Smooth muscle cell (in vitro differentiated cells): Measurements from ENCODE around the gene TNFRSF6B. TPM values are rescaled to one million over a fixed set of nuclear protein-coding genes. Genes with fewer than 3 reads are reported as not detected.

Experiments
- DNase-seq: peaks from one replicate; lab custom pipeline; 2025; ENCODE audit not compliant: unreplicated experiment; lab: John Stamatoyannopoulos, UW
- H2AFZ ChIP-seq: fragments of 200-600 bp; sonication (generic); 2 replicates; pipeline ENCODE4 v1.6.0; 2016; ENCODE audit warnings: antibody characterized with exemption, low read depth, mild to moderate bottlenecking
- H3F3A ChIP-seq: fragments of 200-600 bp; sonication (generic); 2 replicates; pipeline ENCODE4 v1.6.0; 2017; ENCODE audit warnings: antibody characterized with exemption, low read depth
- H3K27ac ChIP-seq: fragments of 200-600 bp; sonication (generic); 2 replicates; pipeline ENCODE4 v1.5.1; 2016; ENCODE audit warnings: low read depth, mild to moderate bottlenecking
- H3K27me3 ChIP-seq: fragments of 200-600 bp; sonication (generic); 2 replicates; pipeline ENCODE4 v1.6.1; 2016; ENCODE audit warnings: low read depth, mild to moderate bottlenecking
- H3K36me3 ChIP-seq: fragments of 200-600 bp; sonication (generic); 2 replicates; pipeline ENCODE4 v1.5.1; 2016; ENCODE audit warnings: low read depth
- H3K4me1 ChIP-seq: fragments of 200-600 bp; sonication (generic); 2 replicates; pipeline ENCODE4 v1.5.1; 2016; ENCODE audit warnings: low read depth
- H3K4me2 ChIP-seq: fragments of 200-600 bp; sonication (generic); 2 replicates; pipeline ENCODE4 v1.6.0; 2016; ENCODE audit warnings: mild to moderate bottlenecking
- H3K4me3 ChIP-seq: fragments of 200-600 bp; sonication (generic); 2 replicates; pipeline ENCODE4 v1.5.1; 2016; ENCODE audit warnings: mild to moderate bottlenecking
- H3K79me2 ChIP-seq: fragments of 200-600 bp; sonication (generic); 2 replicates; pipeline ENCODE4 v1.6.0; 2016; ENCODE audit warnings: low read depth, mild to moderate bottlenecking
- H3K9ac ChIP-seq: fragments of 200-600 bp; sonication (generic); 2 replicates; pipeline ENCODE4 v1.6.0; 2016; ENCODE audit warnings: low read depth
- H3K9me3 ChIP-seq: fragments of 200-600 bp; sonication (generic); replicated peaks from 2 replicates; pipeline ENCODE4 v1.5.1; 2016; ENCODE audit warnings: low read depth
- H4K20me1 ChIP-seq: fragments of 200-600 bp; sonication (generic); 2 replicates; pipeline ENCODE4 v1.6.0; 2016; ENCODE audit warnings: low read depth
- CTCF ChIP-seq: fragments of 200-600 bp; sonication (generic); IDR thresholded peaks from 2 replicates; pipeline ENCODE4 v1.5.1; 2017; ENCODE audit warnings: borderline replicate concordance, mild to moderate bottlenecking, antibody characterized with exemption; ENCODE audit not compliant: insufficient read depth, poor library complexity, severe bottlenecking
- WGBS: methylation state at CpG from one replicate; pipeline ENCODE4 v1.1.7; 2016; ENCODE audit warnings: low lambda C conversion rate; 5-methylcytosine and 5-hydroxymethylcytosine counted together
- polyA plus RNA-seq: library from polyadenylated mRNA; unstranded; fragments of >200 nt; fragmentation: Nextera tagmentation; extraction: Ambion mirVana; gene quantifications from 2 replicates; pipeline ENCODE4 v1.2.1, GENCODE V29; 2016
- total RNA-seq: library from RNA; depleted of rRNA; stranded (reverse); fragments of >200 nt; gene quantifications from 2 replicates; pipeline ENCODE4 v1.2.3, GENCODE V29; 2014

Gene TNFRSF6B
- total and polyA plus RNA-seq, 2 experiments from 2014 or later: 13.1 to 17.1 TPM

- no peak for DNase-seq
- WGBS: 87% methylated on average over 13 of the region's 13 CpGs
- Histone ChIP-seq H3K4me3 (no peak overlapping the region), H3K9ac (no peak overlapping the region), H3K4me1 (peaks cover 19% of the 10 kb centered on the region), H3K27ac (no peak overlapping the region), H3F3A (no peaks in the 10 kb centered on the region), H3K27me3 (no peaks in the 10 kb centered on the region), H2AFZ (no peak overlapping the region), H3K9me3 (no peaks in the 10 kb centered on the region), H3K79me2 (peaks cover 24% of the 10 kb centered on the region), H3K36me3 (no peaks in the 10 kb centered on the region), H3K4me2 (no peak overlapping the region), H4K20me1 (no peaks in the 10 kb centered on the region)
- TF ChIP-seq CTCF: no peak
Measured at GRCh38 chr20:63702751-63703470, 6.5 kb downstream of the TNFRSF6B start.

- H3K27ac ChIP-seq: no peak overlapping the region
- no peak for TF ChIP-seq CTCF
- H4K20me1 ChIP-seq: peaks cover under 1% of the 10 kb centered on the region
- H3K9me3 ChIP-seq: no peaks in the 10 kb centered on the region
- no peaks in the 10 kb centered on the region for H3K36me3 ChIP-seq
- no peak overlapping the region for H3K4me2 ChIP-seq
- peaks cover 15% of the 10 kb centered on the region for H3K4me1 ChIP-seq
- H3K27me3 ChIP-seq: no peaks in the 10 kb centered on the region
- 94% methylated on average over 15 of the region's 15 CpGs for WGBS
- no peak overlapping the region for H3K4me3 ChIP-seq
- no peaks in the 10 kb centered on the region for H3F3A ChIP-seq
- no peak overlapping the region for H2AFZ ChIP-seq
- H3K79me2 ChIP-seq: peaks cover 29% of the 10 kb centered on the region
- no peak for DNase-seq
- H3K9ac ChIP-seq: no peak overlapping the region
Measured at GRCh38 chr20:63703471-63703975, 7.1 kb downstream of the TNFRSF6B start.

GRCh38 chr20:63703976-63704748 is 7.7 kb downstream of the TNFRSF6B start:
- Histone ChIP-seq H3K9ac (no peak overlapping the region), H3K27ac (no peak overlapping the region), H3K79me2 (peaks cover 35% of the 10 kb centered on the region), H3K27me3 (no peaks in the 10 kb centered on the region), H4K20me1 (peaks cover 7% of the 10 kb centered on the region), H3K36me3 (no peaks in the 10 kb centered on the region), H3K4me1 (peaks cover 19% of the 10 kb centered on the region), H2AFZ (no peak overlapping the region), H3F3A (no peaks in the 10 kb centered on the region), H3K4me3 (no peak overlapping the region), H3K4me2 (no peak overlapping the region), H3K9me3 (no peaks in the 10 kb centered on the region)
- DNase-seq: no peak
- 96% methylated on average over 11 of the region's 11 CpGs for WGBS
- no peak for TF ChIP-seq CTCF
